KG1 (cell line): ENCODE results near the gene KRTAP4-11.
"Not testable (repeated sequence)": the region's sequence is repeated elsewhere in the genome, so short reads cannot be mapped to it uniquely, and the experiment has no call there.

Source experiments
- DNase-seq: peaks from one replicate; lab custom pipeline; 2025; lab: John Stamatoyannopoulos, UW

The KRTAP4-11 gene

DNA sequence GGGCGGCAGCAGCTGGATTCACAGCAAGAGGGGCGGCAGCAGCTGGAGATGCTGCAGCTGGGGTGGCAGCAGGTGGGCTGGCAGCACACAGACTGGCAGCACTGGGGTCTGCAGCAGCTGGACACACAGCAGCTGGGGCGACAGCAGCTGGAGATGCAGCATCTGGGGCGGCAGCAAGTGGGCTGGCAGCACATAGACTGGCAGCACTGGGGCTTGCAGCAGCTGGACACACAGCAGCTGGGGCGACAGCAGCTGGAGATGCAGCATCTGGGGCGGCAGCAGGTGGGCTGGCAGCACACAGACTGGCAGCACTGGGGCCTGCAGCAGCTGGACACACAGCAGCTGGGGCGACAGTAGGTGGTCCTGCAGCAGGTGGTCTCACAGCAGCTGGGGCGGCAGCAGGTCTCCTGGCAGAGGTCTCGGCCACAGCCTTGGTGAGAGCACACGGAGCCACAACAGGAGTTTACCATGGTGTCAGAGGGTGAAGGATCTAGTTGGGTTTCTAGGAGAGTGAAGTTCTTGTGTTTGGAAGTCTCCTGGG, at the start of gene KRTAP4-11:
Gene KRTAP4-11 (minus strand): TSS at position 528 of the 541 bp plus-strand sequence. CDS start 58 bp downstream, at position 470.
- not testable (repeated sequence) for DNase-seq

DNA sequence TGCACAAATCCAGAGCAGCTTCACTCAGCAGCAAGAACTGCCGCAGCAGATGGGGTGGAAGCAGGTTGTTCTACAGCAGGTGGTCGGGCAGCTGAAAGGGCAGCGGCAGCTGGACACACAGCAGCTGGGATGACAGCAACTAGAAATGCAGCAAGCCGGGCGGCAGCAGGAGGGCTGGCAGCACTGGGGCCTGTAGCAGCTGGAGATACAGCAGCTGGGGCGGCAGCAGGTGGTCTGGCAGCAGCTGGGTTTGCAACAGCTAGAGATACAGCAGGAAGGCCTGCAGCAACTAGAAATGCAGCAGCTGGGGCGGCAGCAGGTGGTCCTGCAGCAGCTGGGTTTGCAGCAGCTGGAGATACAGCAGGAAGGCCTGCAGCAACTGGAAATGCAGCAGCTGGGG, 49.4 kb upstream of the KRTAP4-11 start:
- no peak for DNase-seq

DNA sequence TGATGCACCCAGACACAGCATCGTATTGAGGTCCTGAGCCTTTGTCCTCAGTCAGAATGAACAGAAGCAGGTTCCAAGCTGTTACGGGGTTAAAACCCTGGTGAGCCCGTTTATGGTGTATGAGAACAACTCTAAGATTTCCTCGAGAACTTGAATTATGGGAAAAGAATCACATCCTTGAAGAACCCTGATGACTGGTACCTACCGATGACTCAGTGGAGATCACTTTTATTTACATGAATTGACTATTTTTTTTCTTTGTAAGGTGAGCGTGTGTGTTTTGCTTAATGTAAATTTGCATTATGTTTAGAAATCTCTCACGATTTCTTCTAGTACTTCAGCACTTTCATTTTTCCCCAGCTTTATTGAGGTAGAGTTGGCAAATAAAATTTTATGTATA, 45.7 kb upstream of the KRTAP4-11 start:
- no peak for DNase-seq

- no peak for DNase-seq
Observed at GRCh38 chr17:41160648-41161047, 42.5 kb upstream of the KRTAP4-11 start, which contains the start of gene KRTAP4-4. KRTAP4-4 (minus strand) TSS chr17:41160748; CDS start chr17:41160691, 57 bp downstream.

DNA sequence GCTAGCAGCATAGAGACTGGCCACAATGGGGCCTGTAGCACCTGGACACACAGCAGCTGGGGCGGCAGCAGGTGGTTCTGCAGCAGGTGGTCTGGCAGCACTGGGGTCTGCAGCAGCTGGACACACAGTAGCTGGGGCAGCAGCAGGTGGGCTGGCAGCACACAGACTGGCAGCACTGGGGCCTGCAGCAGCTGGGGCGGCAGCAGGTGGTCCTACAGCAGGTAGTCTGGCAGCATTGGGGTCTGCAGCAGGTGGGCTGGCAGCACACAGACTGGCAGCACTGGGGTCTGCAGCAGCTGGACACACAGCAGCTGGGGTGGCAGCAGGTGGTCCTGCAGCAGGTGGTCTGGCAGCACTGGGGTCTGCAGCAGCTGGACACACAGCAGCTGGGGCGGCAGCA, 42.0 kb upstream of the KRTAP4-11 start:
- DNase-seq, result not testable (repeated sequence)

DNA sequence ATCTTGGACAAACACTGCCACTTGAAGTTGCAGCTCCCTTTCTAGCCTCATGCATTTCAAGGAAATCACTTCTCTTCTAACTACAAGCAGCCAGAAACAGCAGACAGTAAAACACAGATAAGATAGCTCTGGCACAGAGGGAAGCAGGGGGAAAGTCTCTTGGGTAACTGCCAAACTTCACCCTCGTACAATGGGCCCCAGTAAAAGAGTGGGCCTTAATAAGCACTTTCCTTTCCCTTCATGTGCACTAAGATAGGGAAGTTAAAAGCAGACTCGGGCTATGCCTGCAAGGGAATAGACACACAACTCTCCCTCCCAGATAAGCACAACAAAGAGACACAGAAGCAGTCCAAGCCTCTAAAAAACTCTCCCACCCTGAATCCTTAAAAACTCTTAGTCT, 35.7 kb upstream of the KRTAP4-11 start:
- no peak for DNase-seq

GRCh38 chr17:41151525-41151924, 33.4 kb upstream of the KRTAP4-11 start:
- DNase-seq, result no peak

DNA sequence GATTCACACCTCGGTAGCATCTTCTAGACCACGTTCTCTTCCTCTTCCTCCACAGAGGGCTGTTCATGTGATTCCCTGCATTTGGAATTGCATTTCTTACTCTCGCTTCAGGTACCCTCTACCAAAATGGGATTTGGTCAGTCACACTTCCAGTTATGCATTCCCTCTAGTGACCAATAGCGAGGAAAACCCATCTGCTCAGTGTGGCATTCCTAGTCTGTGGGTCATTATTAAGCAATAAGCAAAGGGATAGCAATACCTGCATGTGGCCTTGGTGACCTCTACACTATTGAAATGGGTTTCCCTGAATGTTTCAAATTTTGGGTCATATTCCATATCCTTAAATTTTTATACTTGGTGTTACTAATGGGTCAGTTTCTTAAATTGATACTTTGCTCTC, 31.9 kb upstream of the KRTAP4-11 start:
- DNase-seq, result no peak

DNA sequence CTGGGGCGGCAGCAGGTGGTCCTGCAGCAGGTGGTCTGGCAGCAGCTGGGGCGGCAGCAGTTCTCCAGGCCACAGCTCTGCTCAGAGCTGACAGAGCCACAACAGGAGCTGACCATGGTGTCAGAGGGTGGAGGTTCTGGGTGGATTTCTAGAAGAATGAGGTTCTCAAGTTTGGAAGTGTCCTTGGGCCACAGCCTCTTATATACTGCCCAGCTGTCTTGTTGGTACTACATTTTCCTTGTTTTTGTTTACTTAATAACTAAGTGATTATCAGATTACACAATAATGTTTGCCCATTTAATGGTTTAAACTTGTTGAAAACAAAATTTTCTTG, 31.4 kb upstream of the KRTAP4-11 start, which contains the start of gene KRTAP4-5:
Gene KRTAP4-5 (minus strand): TSS at position 174 of the 334 bp plus-strand sequence. CDS start 58 bp downstream, at position 116.
- no peak for DNase-seq

GRCh38 chr17:41148971-41149651, 30.9 kb upstream of the KRTAP4-11 start:
- not testable (repeated sequence) for DNase-seq

GRCh38 chr17:41147531-41148204, 29.5 kb upstream of the KRTAP4-11 start:
- DNase-seq, result no peak

GRCh38 chr17:41145261-41145660, 27.1 kb upstream of the KRTAP4-11 start:
- DNase-seq, result no peak

GRCh38 chr17:41144846-41145245, 26.7 kb upstream of the KRTAP4-11 start:
- no peak for DNase-seq

- DNase-seq, result no peak
Observed at GRCh38 chr17:41141361-41141760, 23.2 kb upstream of the KRTAP4-11 start.

DNA sequence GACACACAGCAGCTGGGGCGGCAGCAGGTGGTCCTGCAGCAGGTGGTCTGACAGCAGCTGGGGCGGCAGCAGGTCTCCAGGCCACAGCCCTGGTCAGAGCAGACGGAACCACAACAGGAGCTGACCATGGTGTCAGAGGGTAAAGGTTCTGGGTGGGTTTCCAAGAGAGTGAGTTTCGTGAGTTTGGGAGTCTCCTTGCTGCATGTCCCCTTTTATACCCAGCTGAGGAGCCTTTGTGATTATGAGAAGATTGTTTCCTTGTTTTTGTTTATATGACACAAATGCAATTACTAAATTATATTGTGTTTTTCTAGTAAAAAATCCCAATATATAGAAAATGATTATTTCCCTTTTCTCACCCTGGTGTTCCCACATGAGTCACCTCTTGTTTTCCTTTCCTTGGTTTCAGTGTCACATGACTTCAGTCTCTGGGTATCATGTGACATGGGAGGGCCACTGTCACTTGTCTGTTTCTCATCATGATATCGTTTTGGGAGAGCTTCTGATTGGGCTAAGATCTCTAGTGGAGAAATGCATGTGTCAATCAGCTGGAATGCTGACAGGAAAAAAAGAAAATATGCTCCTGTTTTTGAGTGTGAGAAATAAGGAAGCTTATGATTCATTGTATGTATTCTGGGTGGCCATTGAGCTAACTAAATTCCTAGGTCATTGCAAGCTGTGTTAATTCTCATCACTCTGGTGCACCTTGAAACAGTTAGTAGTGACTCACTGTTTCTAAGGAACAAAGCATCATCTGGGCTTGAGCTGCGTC, 22.4 kb upstream of the KRTAP4-11 start, which contains the start of gene KRTAP4-6:
Gene KRTAP4-6 (minus strand): TSS at position 185 of the 772 bp plus-strand sequence. CDS start 57 bp downstream, at position 128.
- no peak for DNase-seq

DNA sequence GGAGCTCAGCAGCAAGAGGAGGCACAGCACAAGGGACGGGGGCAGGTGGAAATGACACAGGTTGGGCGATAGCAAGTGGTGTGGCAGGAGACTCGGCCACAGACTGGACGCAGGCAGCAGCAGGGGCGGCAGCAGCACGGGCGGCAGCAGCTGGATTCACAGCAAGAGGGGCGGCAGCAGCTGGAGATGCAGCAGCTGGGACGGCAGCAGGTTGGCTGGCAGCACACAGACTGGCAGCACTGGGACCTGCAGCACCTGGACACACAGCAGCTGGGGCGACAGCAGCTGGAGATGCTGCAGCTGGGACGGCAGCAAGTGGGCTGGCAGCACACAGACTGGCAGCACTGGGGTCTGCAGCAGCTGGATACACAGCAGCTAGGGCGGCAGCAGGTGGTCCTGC, 21.7 kb upstream of the KRTAP4-11 start:
- not testable (repeated sequence) for DNase-seq

GRCh38 chr17:41133880-41134735, 15.9 kb upstream of the KRTAP4-11 start:
- no peak for DNase-seq

GRCh38 chr17:41131979-41132378, 13.8 kb upstream of the KRTAP4-11 start:
- DNase-seq, result no peak

- no peak for DNase-seq
Observed at GRCh38 chr17:41127371-41127770, 9.2 kb upstream of the KRTAP4-11 start.

DNA sequence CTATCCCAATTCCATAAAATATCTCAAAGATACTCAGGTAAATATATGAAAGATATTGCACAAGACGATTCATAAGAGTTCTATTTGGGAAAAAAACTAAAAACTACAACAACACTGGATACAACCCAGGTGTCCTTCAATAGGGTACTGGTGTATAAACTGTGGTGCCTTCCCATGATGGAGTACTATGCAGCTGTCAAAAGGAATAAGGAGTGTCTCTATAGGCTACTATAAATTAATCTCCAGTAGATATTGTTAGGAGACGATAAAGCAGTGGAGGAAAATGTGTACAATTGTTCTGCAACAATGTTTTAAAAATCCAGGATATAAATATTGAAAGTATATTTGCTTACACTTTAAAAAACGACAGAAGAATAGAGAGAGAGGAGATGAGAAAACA, 8.2 kb upstream of the KRTAP4-11 start:
- DNase-seq, result no peak

DNA sequence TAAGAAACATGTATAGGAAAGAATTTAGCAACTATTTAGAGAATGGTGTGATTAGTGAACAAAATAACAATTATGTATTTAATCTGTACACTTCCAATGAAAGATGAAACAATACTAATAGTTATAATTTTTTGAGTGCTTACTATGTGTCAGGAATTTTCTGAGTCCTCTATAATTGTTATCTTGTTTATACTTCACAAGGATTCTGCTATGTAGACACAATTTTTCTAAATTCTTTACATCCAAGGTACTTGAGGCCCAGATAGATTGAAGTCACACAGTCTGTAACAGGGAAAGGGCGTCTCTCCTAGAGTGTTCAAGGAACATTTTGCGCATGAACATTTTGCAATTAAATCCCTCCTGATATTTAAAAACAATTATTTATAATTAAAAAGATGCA, 6.9 kb upstream of the KRTAP4-11 start:
- no peak for DNase-seq
